IMR-90 (cell line): ENCODE data around the gene MARF1. TPM values are rescaled to one million over a fixed set of nuclear protein-coding genes. Genes with fewer than 3 reads are reported as not detected.
A peak's percentile ranks its signal among the peaks of the same experiment; 100 is the strongest.

ENCODE experiments used
- ATAC-seq: fragments of 200-7000 bp; cut with Tn5 transposase; 2 replicates; pipeline ENCODE4 v1.9.1; 2020; ENCODE audit warnings: low read depth, mild to moderate bottlenecking, moderate library complexity
- BruUV-seq: library from RNA; stranded (reverse); fragments of 400-500 nt; replicated peaks from 2 replicates; lab custom pipeline; 2021; lab: Mats Ljungman, UMichigan
- CTCF ChIA-PET: fragments of 300-600 bp; formaldehyde crosslinking; extraction: SDS; loops from one replicate; lab custom pipeline; 2021; ENCODE audit warnings: antibody characterized with exemption; lab: Yijun Ruan, JAX
- POLR2A ChIA-PET: fragments of 300-600 bp; sonication (Branson Sonifier 250); formaldehyde crosslinking; loops from one replicate; lab custom pipeline; 2022; ENCODE audit warnings: antibody characterized with exemption; ENCODE audit not compliant: unreplicated experiment; lab: Charles Lee
- DNase-seq: peaks from one replicate; pipeline ENCODE4 v3.0.0; 2013
- H2AFZ ChIP-seq: replicated peaks from 2 replicates; pipeline ENCODE3; 2013; ENCODE audit warnings: low read length, mild to moderate bottlenecking; ENCODE audit not compliant: poor library complexity
- H2AK5ac ChIP-seq: 2 replicates; pipeline ENCODE4 v1.6.1; 2013; ENCODE audit warnings: low read depth, low read length, inconsistent platforms
- H2AK9ac ChIP-seq: replicated peaks from 2 replicates; pipeline ENCODE3; 2013; ENCODE audit warnings: mild to moderate bottlenecking, low read depth, low read length, moderate library complexity; ENCODE audit not compliant: poor library complexity
- H2BK120ac ChIP-seq: 2 replicates; pipeline ENCODE4 v1.6.1; 2013; ENCODE audit warnings: low read depth, low read length, inconsistent platforms
- H2BK15ac ChIP-seq: 3 replicates; pipeline ENCODE4 v1.6.1; 2013; ENCODE audit warnings: low read depth, low read length, inconsistent platforms
- H2BK20ac ChIP-seq: 2 replicates; pipeline ENCODE4 v1.6.1; 2013; ENCODE audit warnings: low read depth, mild to moderate bottlenecking, inconsistent platforms, low read length, moderate library complexity
- H2BK5ac ChIP-seq: 2 replicates; pipeline ENCODE4 v1.6.1; 2013; ENCODE audit warnings: mild to moderate bottlenecking, low read depth, low read length, inconsistent platforms; ENCODE audit not compliant: poor library complexity, severe bottlenecking
- H3K14ac ChIP-seq: replicated peaks from 2 replicates; pipeline ENCODE4 v1.6.1; 2013; ENCODE audit warnings: low read depth, low read length, inconsistent platforms
- H3K18ac ChIP-seq: 2 replicates; pipeline ENCODE4 v1.6.1; 2013; ENCODE audit warnings: low read depth, low read length, control low read depth
- H3K23ac ChIP-seq: 2 replicates; pipeline ENCODE4 v1.6.1; 2013; ENCODE audit warnings: low read depth, low read length, inconsistent platforms
- H3K27ac ChIP-seq: 2 replicates; pipeline ENCODE4 v1.5.1; 2013; ENCODE audit warnings: mild to moderate bottlenecking, control low read depth, low read length; ENCODE audit not compliant: insufficient read depth
- H3K27me3 ChIP-seq: 2 replicates; pipeline ENCODE4 v1.6.1; 2013; ENCODE audit warnings: low read length; ENCODE audit not compliant: control insufficient read depth, insufficient read depth
- H3K36me3 ChIP-seq: 2 replicates; pipeline ENCODE4 v1.6.1; 2013; ENCODE audit warnings: low read length, mixed read lengths; ENCODE audit not compliant: control insufficient read depth, insufficient read depth
- H3K4ac ChIP-seq: 2 replicates; pipeline ENCODE4 v1.6.1; 2013; ENCODE audit warnings: low read depth, low read length, inconsistent platforms
- H3K4me1 ChIP-seq: 2 replicates; pipeline ENCODE4 v1.6.1; 2013; ENCODE audit warnings: low read length, mixed read lengths; ENCODE audit not compliant: control insufficient read depth, insufficient read depth
- H3K4me2 ChIP-seq: 2 replicates; pipeline ENCODE4 v1.6.1; 2013; ENCODE audit warnings: low read depth, mild to moderate bottlenecking, control low read depth, low read length, moderate library complexity
- H3K4me3 ChIP-seq: 2 replicates; pipeline ENCODE4 v1.5.1; 2013; ENCODE audit warnings: low read depth, mild to moderate bottlenecking, control low read depth, low read length, moderate library complexity; ENCODE audit not compliant: insufficient read depth
- H3K56ac ChIP-seq: 2 replicates; pipeline ENCODE4 v1.6.1; 2013; ENCODE audit warnings: low read length, inconsistent platforms; ENCODE audit not compliant: insufficient read depth; ENCODE audit errors: extremely low read depth
- H3K79me1 ChIP-seq, 2 experiments: 2 replicates each; pipeline ENCODE4 v1.6.1; 2013; ENCODE audit warnings: low read length in 2 of 2, inconsistent platforms in 1 of 2, low read depth in 1 of 2
- H3K9ac ChIP-seq: 2 replicates; pipeline ENCODE4 v1.6.1; 2013; ENCODE audit warnings: low read depth, low read length, control low read depth
- H3K9me1 ChIP-seq: 2 replicates; pipeline ENCODE4 v1.6.1; 2013; ENCODE audit warnings: low read length, inconsistent platforms; ENCODE audit not compliant: insufficient read depth
- H3K9me3 ChIP-seq: 2 replicates; pipeline ENCODE4 v1.6.1; 2013; ENCODE audit warnings: low read length; ENCODE audit not compliant: control insufficient read depth, insufficient read depth
- H4K20me1 ChIP-seq: 2 replicates; pipeline ENCODE4 v1.6.1; 2013; ENCODE audit warnings: low read length, inconsistent platforms; ENCODE audit not compliant: insufficient read depth
- H4K5ac ChIP-seq: 2 replicates; pipeline ENCODE4 v1.6.1; 2013; ENCODE audit warnings: mild to moderate bottlenecking, low read depth, low read length, control low read depth
- H4K8ac ChIP-seq, 2 experiments: 2 replicates each; pipeline ENCODE4 v1.6.1; 2013; ENCODE audit warnings: low read depth in 2 of 2, low read length in 2 of 2, control low read depth in 1 of 2, inconsistent platforms in 1 of 2
- H4K91ac ChIP-seq: 2 replicates; pipeline ENCODE4 v1.6.1; 2013; ENCODE audit warnings: low read depth, low read length, inconsistent platforms; ENCODE audit not compliant: insufficient read depth
- BHLHE40 ChIP-seq: fragments of 150-350 bp; IDR thresholded peaks from 2 replicates; pipeline ENCODE4 v1.6.1; 2016; ENCODE audit warnings: mild to moderate bottlenecking, low read depth, low read length
- CEBPB ChIP-seq: IDR thresholded peaks from 2 replicates; pipeline ENCODE4 v1.6.1; 2012; ENCODE audit warnings: low read depth, low read length, improper control_type of control experiment
- MAFK ChIP-seq: IDR thresholded peaks from 2 replicates; pipeline ENCODE4 v1.6.1; 2012; ENCODE audit warnings: low read depth, low read length, improper control_type of control experiment
- MXI1 ChIP-seq: IDR thresholded peaks from 2 replicates; pipeline ENCODE4 v1.6.1; 2012; ENCODE audit warnings: low read depth, mild to moderate bottlenecking, low read length, moderate library complexity, borderline replicate concordance
- RAD21 ChIP-seq: IDR thresholded peaks from 2 replicates; pipeline ENCODE4 v1.6.1; 2012; ENCODE audit warnings: low read length, improper control_type of control experiment
- SMC3 ChIP-seq: fragments of 150-350 bp; IDR thresholded peaks from 2 replicates; pipeline ENCODE4 v1.6.1; 2016; ENCODE audit warnings: low read depth, mild to moderate bottlenecking, antibody characterized with exemption, low read length, moderate library complexity
- WGBS, 2 experiments: methylation state at CpG; one replicate each; pipeline versions ENCODE4 v1.1.5 to v1.1.7; 2013; ENCODE audit warnings: missing lambda C conversion rate in 2 of 2; ENCODE audit not compliant: insufficient read length in 1 of 2; ENCODE audit errors: extremely low coverage in 2 of 2; 5-methylcytosine and 5-hydroxymethylcytosine counted together
- dilution Hi-C: fragments of 300-500 bp; cut with HindIII; formaldehyde crosslinking; loops from one replicate; pipeline ENCODE4 v1.14.3; 2018; ENCODE audit warnings: low sequenced_read_pairs; ENCODE audit not compliant: unreplicated experiment
- in situ Hi-C: fragments of 300-500 bp; cut with MboI; formaldehyde crosslinking; loops from 3 replicates; pipeline ENCODE4 v1.14.3; 2019; ENCODE audit warnings: low sequenced_read_pairs, inconsistent platforms, mixed read lengths
- intact Hi-C: fragments of 100-400 bp; cut with micrococcal nuclease; formaldehyde crosslinking; loops from 2 replicates; pipeline ENCODE4 v1.10.0; 2022
- polyA plus RNA-seq, 3 experiments: library from polyadenylated mRNA; depleted of rRNA; stranded (reverse); fragments of >200 nt; gene quantifications; 2 replicates each; pipeline ENCODE4 v1.2.3, GENCODE V29; 2012; ENCODE audit warnings: low replicate concordance in 1 of 3
- total RNA-seq: library from RNA; depleted of rRNA; stranded (reverse); fragments of >200 nt; gene quantifications from 2 replicates; pipeline ENCODE4 v1.2.3, GENCODE V29; 2012
- TF ChIP-seq, protein P1 (sequence below): conservative IDR thresholded peaks from 2 replicates; pipeline ENCODE4 v1.5.1; 2012; ENCODE audit warnings: mild to moderate bottlenecking, low read depth, low read length, improper control_type of control experiment

MARF1 gene
- total and polyA plus RNA-seq, 2 of the 4 experiments (the other 2 are of a cell fraction) = 9.0 to 12.9 TPM

DNA sequence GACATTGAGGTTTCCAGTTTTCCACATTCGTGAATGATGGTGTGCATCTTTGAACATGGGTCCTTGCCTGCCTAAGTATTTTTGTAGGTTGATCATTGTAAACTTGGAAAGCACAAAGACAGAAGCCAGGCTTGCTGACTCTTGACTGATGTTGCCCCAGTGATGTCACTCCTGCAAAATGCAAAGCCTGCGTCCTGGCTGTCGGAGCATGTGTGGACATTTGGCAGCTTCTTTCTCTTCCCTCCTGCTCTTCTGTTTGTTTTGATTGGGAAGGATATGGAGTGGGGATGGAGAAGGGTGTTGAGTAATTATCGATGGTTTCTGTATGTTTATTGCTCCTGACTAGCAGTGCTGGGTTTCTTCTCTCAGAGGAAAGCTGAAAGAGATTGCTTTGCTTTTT, 10.3 kb upstream of the MARF1 start:
- H3K14ac ChIP-seq = no peak overlapping the region
- H2AFZ ChIP-seq = no peak overlapping the region
- no peak overlapping the region for H3K4me3 ChIP-seq
- H3K27me3 ChIP-seq = no peaks in the 10 kb centered on the region
- no peak overlapping the region for H3K23ac ChIP-seq
- dilution Hi-C loops = no loop called here
- no peak overlapping the region for H2BK5ac ChIP-seq
- H2AK9ac ChIP-seq = no peak overlapping the region
- no peak overlapping the region for H2BK15ac ChIP-seq
- H2BK120ac ChIP-seq = no peak overlapping the region
- 0% methylated on average over 2 of the region's 4 CpGs; no CpG with 5 or more reads in 1 of the 2 experiments for WGBS, 2 experiments
- no peaks in the 10 kb centered on the region for H3K9me3 ChIP-seq
- H3K4me2 ChIP-seq = no peak overlapping the region
- H3K4ac ChIP-seq = no peak overlapping the region
- H3K4me1 ChIP-seq = peaks cover 6% of the 10 kb centered on the region
- H4K20me1 ChIP-seq = peaks cover 49% of the 10 kb centered on the region
- no peak overlapping the region for H3K56ac ChIP-seq
- H3K18ac ChIP-seq = no peak overlapping the region
- POLR2A ChIA-PET = interaction anchor here (0.6 kb wide), 1 partner anchor 104 kb away, joined by 4 read pairs; no protein-coding TSS in a partner anchor
- BruUV-seq = no TSS peak
- no peak overlapping the region for H2AK5ac ChIP-seq
- no peak overlapping the region for H3K9ac ChIP-seq
- in situ Hi-C loops = no loop called here
- no peak overlapping the region for H3K27ac ChIP-seq
- H3K9me1 ChIP-seq = peaks cover 16% of the 10 kb centered on the region
- H3K79me1 ChIP-seq = peaks cover 36 to 69% of the 10 kb centered on the region in 2 experiments
- ATAC-seq (peak; percentile 49), DNase-seq (peak; percentile 97)
- no peak overlapping the region for H4K5ac ChIP-seq
- no peaks in the 10 kb centered on the region for H3K36me3 ChIP-seq
- H4K91ac ChIP-seq = no peak overlapping the region
- no peak overlapping the region for H4K8ac ChIP-seq
- H2BK20ac ChIP-seq = no peak overlapping the region
- TF ChIP-seq MAFK (peak; percentile 60; the same call in 1 of the 2 replicates), RAD21 (no peak), BHLHE40 (peak; percentile 53; the same call in 1 of the 2 replicates), MXI1 (peak; percentile 93), CEBPB (peak; percentile 66), SMC3 (no peak)
- TF ChIP-seq, protein P1, sequence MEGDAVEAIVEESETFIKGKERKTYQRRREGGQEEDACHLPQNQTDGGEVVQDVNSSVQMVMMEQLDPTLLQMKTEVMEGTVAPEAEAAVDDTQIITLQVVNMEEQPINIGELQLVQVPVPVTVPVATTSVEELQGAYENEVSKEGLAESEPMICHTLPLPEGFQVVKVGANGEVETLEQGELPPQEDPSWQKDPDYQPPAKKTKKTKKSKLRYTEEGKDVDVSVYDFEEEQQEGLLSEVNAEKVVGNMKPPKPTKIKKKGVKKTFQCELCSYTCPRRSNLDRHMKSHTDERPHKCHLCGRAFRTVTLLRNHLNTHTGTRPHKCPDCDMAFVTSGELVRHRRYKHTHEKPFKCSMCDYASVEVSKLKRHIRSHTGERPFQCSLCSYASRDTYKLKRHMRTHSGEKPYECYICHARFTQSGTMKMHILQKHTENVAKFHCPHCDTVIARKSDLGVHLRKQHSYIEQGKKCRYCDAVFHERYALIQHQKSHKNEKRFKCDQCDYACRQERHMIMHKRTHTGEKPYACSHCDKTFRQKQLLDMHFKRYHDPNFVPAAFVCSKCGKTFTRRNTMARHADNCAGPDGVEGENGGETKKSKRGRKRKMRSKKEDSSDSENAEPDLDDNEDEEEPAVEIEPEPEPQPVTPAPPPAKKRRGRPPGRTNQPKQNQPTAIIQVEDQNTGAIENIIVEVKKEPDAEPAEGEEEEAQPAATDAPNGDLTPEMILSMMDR = no peak
- intact Hi-C loops = loop anchor here (5.0 kb wide), 1 partner anchor 49 kb away; no protein-coding TSS in a partner anchor
- CTCF ChIA-PET = interaction anchor here (0.6 to 0.9 kb wide), 2 partner anchors 9 to 224 kb away, joined by 3 to 6 read pairs; no protein-coding TSS in a partner anchor
